Ovary (tissue), 3 donors: ENCODE results near the gene STXBP4.

Experiments
- POLR2A ChIP-seq: fragments of 450-650 bp; IDR thresholded peaks from one replicate; pipeline ENCODE4 v1.6.1; 2017; ENCODE audit warnings: antibody characterized with exemption, mild to moderate bottlenecking, moderate library complexity
- TF ChIP-seq, protein P1 (sequence below), 3 donors: fragments of 450-650 bp in 2 of 3; fragments of 200-600 bp in 1 of 3; IDR thresholded peaks; one replicate each; pipeline versions ENCODE4 v1.5.1 to v1.8.0; 2016 to 2022; ENCODE audit warnings: antibody characterized with exemption in 3 of 3, mild to moderate bottlenecking in 1 of 3
- donor health status: DM: no; HTN: no; CAD: no.

DNA sequence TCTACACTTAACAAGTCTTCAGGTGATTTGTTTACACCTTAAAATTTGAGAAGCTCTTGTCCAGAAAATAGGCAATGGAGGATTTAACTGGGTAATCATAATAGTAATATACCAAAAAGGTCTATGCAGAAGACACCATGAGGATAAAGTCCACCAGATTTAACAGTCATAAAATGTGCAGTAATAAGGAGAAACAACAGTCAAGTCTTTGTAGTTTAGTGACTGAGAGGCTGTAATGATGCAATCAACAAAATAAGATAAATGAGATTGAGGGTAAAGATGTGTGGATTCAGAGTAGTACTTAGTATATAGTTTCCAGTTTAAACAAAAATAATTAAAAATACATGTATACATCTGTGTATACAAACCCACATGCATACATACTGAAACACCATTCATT lies 91.2 kb downstream of the STXBP4 start:
- TF ChIP-seq, protein P1, sequence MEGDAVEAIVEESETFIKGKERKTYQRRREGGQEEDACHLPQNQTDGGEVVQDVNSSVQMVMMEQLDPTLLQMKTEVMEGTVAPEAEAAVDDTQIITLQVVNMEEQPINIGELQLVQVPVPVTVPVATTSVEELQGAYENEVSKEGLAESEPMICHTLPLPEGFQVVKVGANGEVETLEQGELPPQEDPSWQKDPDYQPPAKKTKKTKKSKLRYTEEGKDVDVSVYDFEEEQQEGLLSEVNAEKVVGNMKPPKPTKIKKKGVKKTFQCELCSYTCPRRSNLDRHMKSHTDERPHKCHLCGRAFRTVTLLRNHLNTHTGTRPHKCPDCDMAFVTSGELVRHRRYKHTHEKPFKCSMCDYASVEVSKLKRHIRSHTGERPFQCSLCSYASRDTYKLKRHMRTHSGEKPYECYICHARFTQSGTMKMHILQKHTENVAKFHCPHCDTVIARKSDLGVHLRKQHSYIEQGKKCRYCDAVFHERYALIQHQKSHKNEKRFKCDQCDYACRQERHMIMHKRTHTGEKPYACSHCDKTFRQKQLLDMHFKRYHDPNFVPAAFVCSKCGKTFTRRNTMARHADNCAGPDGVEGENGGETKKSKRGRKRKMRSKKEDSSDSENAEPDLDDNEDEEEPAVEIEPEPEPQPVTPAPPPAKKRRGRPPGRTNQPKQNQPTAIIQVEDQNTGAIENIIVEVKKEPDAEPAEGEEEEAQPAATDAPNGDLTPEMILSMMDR (IDR thresholded peaks at IDR 0.05), result no peak
- no peak for TF ChIP-seq POLR2A
